ENCODE results near the gene MYOG.

Gene MYOG

GRCh38 chr1:203085528-203086406, at the start of gene MYOG:
MYOG (minus strand) TSS chr1:203086012; CDS start chr1:203085961, 51 bp downstream.
- no peak within 1 kb of the TSS for H3K4me3 ChIP-seq (ENCODE audit: low read depth, low read length)

GRCh38 chr1:203133970-203134725, 48.3 kb upstream of the MYOG start:
- H3K4me3 ChIP-seq (ENCODE audit: low read depth, low read length) = no peak overlapping the region
- TF ChIP-seq MAX (IDR thresholded peaks at IDR 0.05; ENCODE audit: low read depth, low read length) = no peak
- TF ChIP-seq MYC (IDR thresholded peaks at IDR 0.05; ENCODE audit: low read depth, low read length) = no peak
- DNase-seq (ENCODE audit: low read depth) = peak; percentile 81

More at GRCh38 chr1:203085528-203086406, at the start of gene MYOG:
- no peak for DNase-seq (ENCODE audit: low read depth)
- no peak for TF ChIP-seq MYC (IDR thresholded peaks at IDR 0.05; ENCODE audit: low read depth, low read length)
- TF ChIP-seq MAX (IDR thresholded peaks at IDR 0.05; ENCODE audit: low read depth, low read length) = no peak
- TF ChIP-seq CTCF (IDR thresholded peaks at IDR 0.05; ENCODE audit: low read depth, low read length) = no peak
- no peak for TF ChIP-seq POLR2A (IDR thresholded peaks at IDR 0.05; ENCODE audit: extremely low read depth, insufficient read length)

GRCh38 chr1:203131548-203132200, 45.9 kb upstream of the MYOG start:
- no peak for DNase-seq (ENCODE audit: low read depth)
- TF ChIP-seq MAX (IDR thresholded peaks at IDR 0.05; ENCODE audit: low read depth, low read length) (no peak), CTCF (IDR thresholded peaks at IDR 0.05; ENCODE audit: low read depth, low read length) (no peak), MYC (IDR thresholded peaks at IDR 0.05; ENCODE audit: low read depth, low read length) (no peak), POLR2A (IDR thresholded peaks at IDR 0.05; ENCODE audit: extremely low read depth, insufficient read length) (no peak)
- no peak overlapping the region for H3K4me3 ChIP-seq (ENCODE audit: low read depth, low read length)

DNA sequence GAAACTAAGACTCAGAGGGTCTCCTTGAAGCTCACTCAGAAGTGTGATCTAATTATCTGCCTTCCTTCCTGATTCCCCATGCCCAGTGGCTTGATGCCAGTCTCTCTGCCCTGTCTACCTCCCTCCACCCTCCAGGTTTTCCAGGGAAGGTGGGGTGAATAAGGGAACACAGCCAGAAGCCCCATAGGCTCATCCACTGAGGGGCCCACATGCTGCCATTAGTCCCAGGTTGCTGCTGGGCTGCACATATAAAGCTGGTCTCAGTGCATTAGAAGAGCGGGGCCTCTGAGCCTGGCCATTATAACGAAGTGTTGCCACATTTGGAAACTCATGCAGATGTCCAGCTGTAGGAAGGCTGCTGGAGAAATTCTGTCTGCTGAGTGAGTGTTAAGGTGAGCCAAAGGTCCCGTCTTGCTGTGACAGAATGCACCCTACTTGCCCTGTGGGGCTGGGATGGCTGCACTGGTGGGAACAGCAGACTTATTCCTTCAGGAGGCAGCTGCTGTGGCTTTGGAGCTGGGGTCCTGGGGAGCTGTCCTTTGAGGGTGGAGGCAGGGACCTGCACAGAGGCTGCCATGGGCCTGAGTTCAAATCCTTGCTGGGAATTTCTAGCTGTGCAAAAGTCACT, 44.7 kb upstream of the MYOG start:
- TF ChIP-seq MYC (IDR thresholded peaks at IDR 0.05; ENCODE audit: low read depth, low read length) (no peak), POLR2A (IDR thresholded peaks at IDR 0.05; ENCODE audit: extremely low read depth, insufficient read length) (no peak), MAX (IDR thresholded peaks at IDR 0.05; ENCODE audit: low read depth, low read length) (no peak), CTCF (IDR thresholded peaks at IDR 0.05; ENCODE audit: low read depth, low read length) (no peak)
- no peak overlapping the region for H3K4me3 ChIP-seq (ENCODE audit: low read depth, low read length)

GRCh38 chr1:203129501-203130231, 43.9 kb upstream of the MYOG start:
- TF ChIP-seq POLR2A (IDR thresholded peaks at IDR 0.05; ENCODE audit: extremely low read depth, insufficient read length) = no peak
- no peak for TF ChIP-seq MYC (IDR thresholded peaks at IDR 0.05; ENCODE audit: low read depth, low read length)
- TF ChIP-seq CTCF (IDR thresholded peaks at IDR 0.05; ENCODE audit: low read depth, low read length) = no peak
- no peak for TF ChIP-seq MAX (IDR thresholded peaks at IDR 0.05; ENCODE audit: low read depth, low read length)
- no peak overlapping the region for H3K4me3 ChIP-seq (ENCODE audit: low read depth, low read length)
- no peak for DNase-seq (ENCODE audit: low read depth)

More for the DNA sequence above, 44.7 kb upstream of the MYOG start:
- DNase-seq (ENCODE audit: low read depth) = no peak

Data from NB4 (cell line).